Fibroblast of pulmonary artery (primary cell): ENCODE results near the gene MBTPS2.
A peak's percentile ranks its signal among the peaks of the same experiment; 100 is the strongest.

ENCODE experiments used
- DNase-seq: peaks from one replicate; pipeline ENCODE4 v3.0.0-alpha.2; 2010; ENCODE audit warnings: low read depth
- H3K4me3 ChIP-seq: replicated peaks from 2 replicates; pipeline ENCODE4 v1.5.1; 2011; ENCODE audit warnings: low read depth, mild to moderate bottlenecking, control low read depth, low read length, moderate library complexity
- CTCF ChIP-seq: IDR thresholded peaks from 2 replicates; pipeline ENCODE4 v1.5.1; 2011; ENCODE audit warnings: mild to moderate bottlenecking, control low read depth, low read length, inconsistent platforms; ENCODE audit errors: missing control alignments

Gene MBTPS2

GRCh38 chrX:21875013-21875412, 35.6 kb downstream of the MBTPS2 start:
- no peak overlapping the region for H3K4me3 ChIP-seq
- DNase-seq = no peak
- no peak for TF ChIP-seq CTCF

GRCh38 chrX:21881881-21882574, 42.6 kb downstream of the MBTPS2 start:
- no peak for TF ChIP-seq CTCF
- H3K4me3 ChIP-seq = no peak overlapping the region
- DNase-seq = no peak

- no peak for TF ChIP-seq CTCF
- DNase-seq = no peak
- H3K4me3 ChIP-seq = no peak overlapping the region
These were observed 43.8 kb downstream of the MBTPS2 start for GRCh38 chrX:21883258-21883657.

GRCh38 chrX:21885568-21885967, 46.2 kb downstream of the MBTPS2 start:
- TF ChIP-seq CTCF = no peak
- no peak overlapping the region for H3K4me3 ChIP-seq
- DNase-seq = peak; percentile 50

- no peak overlapping the region for H3K4me3 ChIP-seq
- DNase-seq = no peak
- TF ChIP-seq CTCF = no peak
These were observed 65.9 kb downstream of the MBTPS2 start for GRCh38 chrX:21905313-21905712.

- H3K4me3 ChIP-seq = no peak overlapping the region
- TF ChIP-seq CTCF = no peak
- no peak for DNase-seq
These were observed 66.5 kb downstream of the MBTPS2 start for GRCh38 chrX:21905953-21906352.

- TF ChIP-seq CTCF = no peak
- DNase-seq = peak; percentile 25
- no peak overlapping the region for H3K4me3 ChIP-seq
These were observed 67.8 kb downstream of the MBTPS2 start for GRCh38 chrX:21907260-21907659.
